WTC11 (cell line): ENCODE measurements around the gene TNFSF9. TPM values are rescaled to one million over a fixed set of nuclear protein-coding genes. Genes with fewer than 3 reads are reported as not detected.

Experiments used
- ATAC-seq: fragments of 200-7000 bp; cut with Tn5 transposase; 2 replicates; pipeline ENCODE4 v1.10.0; 2021; ENCODE audit warnings: mild to moderate bottlenecking, moderate library complexity
- CTCF ChIA-PET: fragments of 300-600 bp; sonication (Branson Sonifier 250); formaldehyde crosslinking; loops from one replicate; lab custom pipeline; 2021; ENCODE audit warnings: antibody characterized with exemption; lab: Charles Lee
- POLR2A ChIA-PET: fragments of 350-600 bp; sonication (Branson Sonifier 250); formaldehyde crosslinking; loops from one replicate; lab custom pipeline; 2021; ENCODE audit warnings: antibody characterized with exemption; lab: Charles Lee
- DNase-seq: peaks from one replicate; pipeline ENCODE4 v3.0.0; 2021; ENCODE audit warnings: low spot score
- H3K27ac Mint-ChIP-seq: 2 replicates; pipeline ENCODE4 v1.8.0; 2021; ENCODE audit warnings: mixed read lengths
- H3K27me3 Mint-ChIP-seq: 2 replicates; pipeline ENCODE4 v1.8.0; 2021; ENCODE audit warnings: low read depth, mild to moderate bottlenecking, moderate library complexity, mixed read lengths
- H3K36me3 Mint-ChIP-seq: 2 replicates; pipeline ENCODE4 v1.8.0; 2021; ENCODE audit warnings: mixed read lengths
- H3K4me1 Mint-ChIP-seq: 2 replicates; pipeline ENCODE4 v1.8.0; 2022; ENCODE audit warnings: mixed read lengths
- H3K4me3 Mint-ChIP-seq: 2 replicates; pipeline ENCODE4 v1.8.0; 2021; ENCODE audit warnings: mild to moderate bottlenecking, moderate library complexity, mixed read lengths
- H3K9me3 Mint-ChIP-seq: 2 replicates; pipeline ENCODE4 v1.8.0; 2021; ENCODE audit warnings: mixed read lengths
- ATF1 ChIP-seq: sonication (generic); formaldehyde crosslinking; IDR thresholded peaks from 2 replicates; pipeline ENCODE4 v1.8.1; 2023; ENCODE audit warnings: mild to moderate bottlenecking, moderate library complexity, missing genetic modification reagents
- ELF4 ChIP-seq: sonication (generic); formaldehyde crosslinking; IDR thresholded peaks from 2 replicates; pipeline ENCODE4 v1.8.1; 2022; ENCODE audit warnings: low read depth, mild to moderate bottlenecking, moderate library complexity, missing genetic modification reagents
- SMAD4 ChIP-seq: sonication (generic); formaldehyde crosslinking; IDR thresholded peaks from 2 replicates; pipeline ENCODE4 v1.8.0; 2022; ENCODE audit warnings: mild to moderate bottlenecking, missing genetic modification reagents
- SP1 ChIP-seq: sonication (generic); formaldehyde crosslinking; conservative IDR thresholded peaks from 2 replicates; pipeline ENCODE4 v1.8.1; 2022; ENCODE audit warnings: missing genetic modification reagents
- ZNF138 ChIP-seq: sonication (generic); formaldehyde crosslinking; conservative IDR thresholded peaks from 2 replicates; pipeline ENCODE4 v1.8.1; 2022; ENCODE audit warnings: mild to moderate bottlenecking, moderate library complexity, missing genetic modification reagents
- total RNA-seq: library from RNA; stranded (reverse); gene quantifications from 3 replicates; pipeline ENCODE4 v1.2.3, GENCODE V29; 2021
- TF ChIP-seq, protein P1 (sequence below): sonication (generic); formaldehyde crosslinking; IDR thresholded peaks from 2 replicates; pipeline ENCODE4 v1.8.1; 2023; ENCODE audit warnings: mild to moderate bottlenecking, missing genetic modification reagents, borderline replicate concordance
- TF ChIP-seq, protein P2 (sequence below): fragments of 250-450 bp; sonication (Bioruptor Pico); IDR thresholded peaks from 2 replicates; pipeline ENCODE4 v1.9.0; 2021; ENCODE audit warnings: mild to moderate bottlenecking
- TF ChIP-seq, protein P3 (sequence below): fragments of 250-450 bp; sonication (Bioruptor Pico); conservative IDR thresholded peaks from 2 replicates; pipeline ENCODE4 v1.9.0; 2021; ENCODE audit warnings: mild to moderate bottlenecking
- TF ChIP-seq, protein P4 (sequence below): sonication (generic); formaldehyde crosslinking; IDR thresholded peaks from 2 replicates; pipeline ENCODE4 v1.8.1; 2023; ENCODE audit warnings: mild to moderate bottlenecking, missing genetic modification reagents
- TF ChIP-seq, protein P5 (sequence below): sonication (generic); formaldehyde crosslinking; conservative IDR thresholded peaks from 2 replicates; pipeline ENCODE4 v1.8.1; 2022; ENCODE audit warnings: mild to moderate bottlenecking, missing genetic modification reagents
- TF ChIP-seq, protein P6 (sequence below): fragments of 250-450 bp; sonication (Bioruptor Pico); IDR thresholded peaks from 2 replicates; pipeline ENCODE4 v1.9.0; 2021; ENCODE audit warnings: moderate library complexity, mild to moderate bottlenecking, inconsistent platforms, borderline replicate concordance

TNFSF9 gene
- total RNA-seq, 1 experiment from 2014 or later: 2.9 TPM

DNA sequence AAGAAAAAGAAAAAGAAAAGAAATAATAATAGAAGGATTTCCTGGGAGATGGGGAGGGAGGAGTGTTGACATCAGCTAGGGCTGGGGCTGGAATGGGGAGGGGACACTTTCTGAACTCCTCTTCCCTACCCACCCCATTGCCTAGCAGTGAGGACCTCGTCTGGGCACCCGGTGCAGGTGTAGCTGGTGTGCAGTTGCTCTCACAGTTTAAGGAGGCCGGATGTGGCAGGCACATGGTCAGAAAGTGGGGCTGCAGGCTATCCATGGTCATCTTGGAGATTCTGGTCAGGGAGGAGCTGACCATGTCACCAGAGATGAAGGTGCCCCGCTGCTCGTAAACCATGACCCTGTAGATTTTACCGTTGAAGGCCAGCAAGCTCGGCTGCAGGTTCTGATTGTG is 20.2 kb upstream of the TNFSF9 start (continued):
- TF ChIP-seq, protein P1, sequence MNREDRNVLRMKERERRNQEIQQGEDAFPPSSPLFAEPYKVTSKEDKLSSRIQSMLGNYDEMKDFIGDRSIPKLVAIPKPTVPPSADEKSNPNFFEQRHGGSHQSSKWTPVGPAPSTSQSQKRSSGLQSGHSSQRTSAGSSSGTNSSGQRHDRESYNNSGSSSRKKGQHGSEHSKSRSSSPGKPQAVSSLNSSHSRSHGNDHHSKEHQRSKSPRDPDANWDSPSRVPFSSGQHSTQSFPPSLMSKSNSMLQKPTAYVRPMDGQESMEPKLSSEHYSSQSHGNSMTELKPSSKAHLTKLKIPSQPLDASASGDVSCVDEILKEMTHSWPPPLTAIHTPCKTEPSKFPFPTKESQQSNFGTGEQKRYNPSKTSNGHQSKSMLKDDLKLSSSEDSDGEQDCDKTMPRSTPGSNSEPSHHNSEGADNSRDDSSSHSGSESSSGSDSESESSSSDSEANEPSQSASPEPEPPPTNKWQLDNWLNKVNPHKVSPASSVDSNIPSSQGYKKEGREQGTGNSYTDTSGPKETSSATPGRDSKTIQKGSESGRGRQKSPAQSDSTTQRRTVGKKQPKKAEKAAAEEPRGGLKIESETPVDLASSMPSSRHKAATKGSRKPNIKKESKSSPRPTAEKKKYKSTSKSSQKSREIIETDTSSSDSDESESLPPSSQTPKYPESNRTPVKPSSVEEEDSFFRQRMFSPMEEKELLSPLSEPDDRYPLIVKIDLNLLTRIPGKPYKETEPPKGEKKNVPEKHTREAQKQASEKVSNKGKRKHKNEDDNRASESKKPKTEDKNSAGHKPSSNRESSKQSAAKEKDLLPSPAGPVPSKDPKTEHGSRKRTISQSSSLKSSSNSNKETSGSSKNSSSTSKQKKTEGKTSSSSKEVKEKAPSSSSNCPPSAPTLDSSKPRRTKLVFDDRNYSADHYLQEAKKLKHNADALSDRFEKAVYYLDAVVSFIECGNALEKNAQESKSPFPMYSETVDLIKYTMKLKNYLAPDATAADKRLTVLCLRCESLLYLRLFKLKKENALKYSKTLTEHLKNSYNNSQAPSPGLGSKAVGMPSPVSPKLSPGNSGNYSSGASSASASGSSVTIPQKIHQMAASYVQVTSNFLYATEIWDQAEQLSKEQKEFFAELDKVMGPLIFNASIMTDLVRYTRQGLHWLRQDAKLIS (CRISPR knock-in tag): no peak
- TF ChIP-seq SP1 (CRISPR knock-in tag) (no peak), ZNF138 (no peak), SMAD4 (CRISPR knock-in tag) (no peak)
- TF ChIP-seq, protein P2, sequence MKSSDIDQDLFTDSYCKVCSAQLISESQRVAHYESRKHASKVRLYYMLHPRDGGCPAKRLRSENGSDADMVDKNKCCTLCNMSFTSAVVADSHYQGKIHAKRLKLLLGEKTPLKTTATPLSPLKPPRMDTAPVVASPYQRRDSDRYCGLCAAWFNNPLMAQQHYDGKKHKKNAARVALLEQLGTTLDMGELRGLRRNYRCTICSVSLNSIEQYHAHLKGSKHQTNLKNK (CRISPR knock-in tag): no peak
- TF ChIP-seq, protein P3, sequence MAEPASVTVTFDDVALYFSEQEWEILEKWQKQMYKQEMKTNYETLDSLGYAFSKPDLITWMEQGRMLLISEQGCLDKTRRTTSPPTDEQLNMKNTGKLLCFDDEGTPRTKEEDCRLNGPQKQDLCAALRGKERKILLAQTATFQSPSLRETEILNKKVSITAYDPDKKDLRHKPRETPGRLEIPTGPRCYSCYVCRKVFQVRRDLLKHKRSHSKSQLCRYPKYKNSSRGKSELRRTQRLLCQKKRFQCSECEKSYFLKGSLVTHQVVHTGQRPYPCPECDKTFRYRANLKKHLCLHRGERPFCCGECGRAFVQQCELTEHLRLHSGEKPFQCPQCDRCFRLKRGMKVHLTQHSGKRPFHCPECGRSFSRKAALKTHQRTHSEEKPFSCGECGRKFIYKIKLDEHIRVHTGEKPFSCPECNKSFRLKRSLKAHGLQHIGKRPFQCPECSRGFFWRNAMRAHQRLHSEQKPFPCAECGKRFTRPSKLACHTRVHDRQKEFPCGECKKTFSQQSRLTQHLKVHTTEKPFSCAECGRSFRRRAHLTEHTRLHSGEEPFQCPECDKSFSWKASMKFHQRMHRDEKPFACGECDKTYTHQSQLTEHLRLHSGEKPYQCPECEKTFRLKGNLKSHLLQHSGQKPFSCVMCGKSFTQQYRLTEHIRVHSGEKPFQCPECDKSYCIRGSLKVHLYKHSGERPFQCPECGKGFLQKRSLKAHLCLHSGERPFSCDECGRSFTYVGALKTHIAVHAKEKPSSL (CRISPR knock-in tag): no peak
- TF ChIP-seq, protein P4, sequence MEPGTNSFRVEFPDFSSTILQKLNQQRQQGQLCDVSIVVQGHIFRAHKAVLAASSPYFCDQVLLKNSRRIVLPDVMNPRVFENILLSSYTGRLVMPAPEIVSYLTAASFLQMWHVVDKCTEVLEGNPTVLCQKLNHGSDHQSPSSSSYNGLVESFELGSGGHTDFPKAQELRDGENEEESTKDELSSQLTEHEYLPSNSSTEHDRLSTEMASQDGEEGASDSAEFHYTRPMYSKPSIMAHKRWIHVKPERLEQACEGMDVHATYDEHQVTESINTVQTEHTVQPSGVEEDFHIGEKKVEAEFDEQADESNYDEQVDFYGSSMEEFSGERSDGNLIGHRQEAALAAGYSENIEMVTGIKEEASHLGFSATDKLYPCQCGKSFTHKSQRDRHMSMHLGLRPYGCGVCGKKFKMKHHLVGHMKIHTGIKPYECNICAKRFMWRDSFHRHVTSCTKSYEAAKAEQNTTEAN (CRISPR knock-in tag): no peak
- TF ChIP-seq, protein P5, sequence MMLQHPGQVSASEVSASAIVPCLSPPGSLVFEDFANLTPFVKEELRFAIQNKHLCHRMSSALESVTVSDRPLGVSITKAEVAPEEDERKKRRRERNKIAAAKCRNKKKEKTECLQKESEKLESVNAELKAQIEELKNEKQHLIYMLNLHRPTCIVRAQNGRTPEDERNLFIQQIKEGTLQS (CRISPR knock-in tag): no peak
- TF ChIP-seq, protein P6, sequence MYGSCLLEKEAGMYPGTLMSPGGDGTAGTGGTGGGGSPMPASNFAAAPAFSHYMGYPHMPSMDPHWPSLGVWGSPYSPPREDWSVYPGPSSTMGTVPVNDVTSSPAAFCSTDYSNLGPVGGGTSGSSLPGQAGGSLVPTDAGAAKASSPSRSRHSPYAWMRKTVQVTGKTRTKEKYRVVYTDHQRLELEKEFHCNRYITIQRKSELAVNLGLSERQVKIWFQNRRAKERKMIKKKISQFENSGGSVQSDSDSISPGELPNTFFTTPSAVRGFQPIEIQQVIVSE (CRISPR knock-in tag): no peak

DNA sequence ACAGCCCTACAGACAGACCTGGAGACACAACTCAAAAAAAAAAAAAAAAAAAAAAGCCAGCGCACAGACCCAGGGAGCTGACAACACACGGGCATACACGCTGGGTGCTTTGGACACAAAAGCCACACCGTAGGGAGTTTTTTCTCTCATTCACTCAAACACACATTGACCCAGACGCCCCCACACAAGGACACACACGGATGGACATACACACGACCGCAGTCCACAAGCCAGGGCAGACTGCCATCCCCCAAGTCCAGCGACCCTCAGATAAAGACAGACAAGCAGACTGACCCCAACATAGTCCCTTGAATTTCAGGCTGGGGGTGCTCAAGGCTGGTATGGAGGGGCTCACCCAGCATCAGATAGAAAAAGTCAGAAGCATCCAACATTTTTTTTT is 16.7 kb upstream of the TNFSF9 start:
- CTCF ChIA-PET: no interaction called here

More for the DNA sequence above, 16.7 kb upstream of the TNFSF9 start:
- H3K4me1 Mint-ChIP-seq: peaks cover 12% of the 10 kb centered on the region
- TF ChIP-seq, protein P5 (CRISPR knock-in tag): no peak
- no peak for TF ChIP-seq ATF1 (CRISPR knock-in tag)
- no peak for TF ChIP-seq ELF4 (CRISPR knock-in tag)
- TF ChIP-seq, protein P4 (CRISPR knock-in tag): no peak
- DNase-seq (no peak), ATAC-seq (no peak)
- H3K27me3 Mint-ChIP-seq: peaks cover 13% of the 10 kb centered on the region
- no peaks in the 10 kb centered on the region for H3K9me3 Mint-ChIP-seq
- no peak overlapping the region for H3K27ac Mint-ChIP-seq
- H3K4me3 Mint-ChIP-seq: no peak overlapping the region
- no peaks in the 10 kb centered on the region for H3K36me3 Mint-ChIP-seq
- POLR2A ChIA-PET: no interaction called here
